ENCODE measurements around the gene FBXO5. TPM values are rescaled to one million over a fixed set of nuclear protein-coding genes. Genes with fewer than 3 reads are reported as not detected.
A peak's percentile ranks its signal among the peaks of the same experiment; 100 is the strongest.
"Not testable (repeated sequence)": the region's sequence is repeated elsewhere in the genome, so short reads cannot be mapped to it uniquely, and the experiment has no call there.

Gene FBXO5
- total RNA-seq, 4 donors from 2014 or later = 1.5 to 3.2 (median 2.5) TPM

DNA sequence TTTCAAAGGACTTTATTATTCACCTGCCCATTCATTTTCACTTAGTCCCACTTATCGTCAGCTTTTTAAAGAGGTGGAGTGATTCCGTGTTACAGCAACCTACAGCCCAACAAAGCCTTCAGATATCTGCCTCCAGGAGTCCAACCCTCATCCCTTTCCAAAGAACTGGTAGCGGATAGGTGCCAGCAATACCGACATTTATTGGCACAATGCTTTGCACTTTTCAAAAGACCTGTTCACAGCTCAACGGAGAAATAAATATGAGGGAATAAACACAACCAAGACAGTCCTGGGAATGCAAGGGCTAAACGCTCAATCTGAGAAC lies 20.5 kb upstream of the FBXO5 start:
- no peak for DNase-seq
- TF ChIP-seq POLR2A (IDR thresholded peaks at IDR 0.05) (no peak), CTCF (IDR thresholded peaks at IDR 0.05) (no peak), POLR2AphosphoS5 (IDR thresholded peaks at IDR 0.05) (no peak), EP300 (IDR thresholded peaks at IDR 0.05; ENCODE audit: low read depth) (no peak)
- no peaks in the 10 kb centered on the region for H3K36me3 ChIP-seq
- in situ Hi-C loops (cut with MboI; ENCODE audit: low pct_ligation_motif_present in 1 of 4, low pct_unique_long_range_greater_than_20kb in 1 of 4, low sequenced_read_pairs in 3 of 4) = no loop called here
- intact Hi-C loops (cut with DNase I; ENCODE audit: low total_unique reads) = no loop called here
- H3K9me3 ChIP-seq = no peaks in the 10 kb centered on the region
- H3K27me3 ChIP-seq = no peaks in the 10 kb centered on the region
- peak overlapping the region; percentile 87 to 92 (median 92) for H3K27ac ChIP-seq
- peaks cover 10 to 42% (median 26%) of the 10 kb centered on the region in 4 donors for H3K4me1 ChIP-seq
- peak overlapping the region; percentile 56 to 92 (median 72) for H3K4me3 ChIP-seq
- WGBS, 2 donors (ENCODE audit: low coverage in 1 of 2) = 0 to 4% methylated on average over 4 to 6 of the region's 6 CpGs

- Histone ChIP-seq H3K4me3 (peak within 1 kb of the TSS; percentile 56 to 92 (median 72)), H3K4me1 (peaks cover 10 to 42% (median 26%) of the 10 kb centered on the region in 4 donors), H3K9me3 (no peaks in the 10 kb centered on the region), H3K36me3 (peaks cover 0 to 4% (median 1%) of the 10 kb centered on the region in 4 donors), H3K27ac (peak within 1 kb of the TSS; percentile 87 to 92 (median 92)), H3K27me3 (no peaks in the 10 kb centered on the region)
- in situ Hi-C loops (cut with MboI; ENCODE audit: low pct_ligation_motif_present in 1 of 4, low pct_unique_long_range_greater_than_20kb in 1 of 4, low sequenced_read_pairs in 3 of 4) (no loop called here), intact Hi-C loops (cut with DNase I; ENCODE audit: low total_unique reads) (no loop called here)
- 0% methylated on average over 7 to 52 of the region's 52 CpGs for WGBS, 2 donors (ENCODE audit: low coverage in 1 of 2)
- peak; percentile 95 for DNase-seq
- TF ChIP-seq EP300 (IDR thresholded peaks at IDR 0.05; ENCODE audit: low read depth) (peak; percentile 60), POLR2A (IDR thresholded peaks at IDR 0.05) (peak; percentile 90), CTCF (IDR thresholded peaks at IDR 0.05) (no peak), POLR2AphosphoS5 (IDR thresholded peaks at IDR 0.05) (peak; percentile 89 to 95 (median 91))
These were observed 19.9 kb upstream of the FBXO5 start, which contains the start of gene MTRF1L for GRCh38 chr6:153002613-153003365. TSS of gene MTRF1L (minus strand) at chr6:153002709. CDS start at chr6:153002685, 24 bp downstream.

- in situ Hi-C loops (cut with MboI; ENCODE audit: low pct_ligation_motif_present in 1 of 4, low pct_unique_long_range_greater_than_20kb in 1 of 4, low sequenced_read_pairs in 3 of 4) = no loop called here
- peaks cover 0 to 12% (median 5%) of the 10 kb centered on the region in 4 donors for H3K36me3 ChIP-seq
These were observed 19.1 kb upstream of the FBXO5 start for GRCh38 chr6:153001767-153002612.

GRCh38 chr6:153000790-153001189 lies 17.9 kb upstream of the FBXO5 start:
- Histone ChIP-seq H3K4me1 (peaks cover 10 to 44% (median 26%) of the 10 kb centered on the region in 4 donors), H3K36me3 (peaks cover 0 to 16% (median 5%) of the 10 kb centered on the region in 4 donors), H3K4me3 (peak overlapping the region in 1 of 4 donors; percentile 86), H3K27ac (peak overlapping the region in 2 of 4 donors; percentile 91 to 92)
- H3K9me3 ChIP-seq; DNase-seq; H3K27me3 ChIP-seq; intact Hi-C loops (cut with DNase I; ENCODE audit: low total_unique reads); in situ Hi-C loops (cut with MboI; ENCODE audit: low pct_ligation_motif_present in 1 of 4, low pct_unique_long_range_greater_than_20kb in 1 of 4, low sequenced_read_pairs in 3 of 4): not testable (repeated sequence)
- 70 to 96% methylated on average over 2 to 9 of the region's 9 CpGs for WGBS, 2 donors (ENCODE audit: low coverage in 1 of 2)

More at GRCh38 chr6:153001767-153002612, 19.1 kb upstream of the FBXO5 start:
- DNase-seq = peak; percentile 10
- TF ChIP-seq POLR2AphosphoS5 (IDR thresholded peaks at IDR 0.05) (no peak), EP300 (IDR thresholded peaks at IDR 0.05; ENCODE audit: low read depth) (no peak), CTCF (IDR thresholded peaks at IDR 0.05) (peak in 2 of 5 experiments; percentile 11 to 15), POLR2A (IDR thresholded peaks at IDR 0.05) (no peak)
- Histone ChIP-seq H3K9me3 (no peaks in the 10 kb centered on the region), H3K27me3 (no peaks in the 10 kb centered on the region), H3K4me1 (peaks cover 10 to 42% (median 26%) of the 10 kb centered on the region in 4 donors), H3K27ac (peak overlapping the region; percentile 87 to 92 (median 92)), H3K4me3 (peak overlapping the region; percentile 56 to 92 (median 72))
- intact Hi-C loops (cut with DNase I; ENCODE audit: low total_unique reads) = no loop called here
- WGBS, 2 donors (ENCODE audit: low coverage in 1 of 2) = 4 to 5% methylated on average over 7 to 19 of the region's 31 CpGs

Measured in transverse colon (tissue), 4 donors.